Transverse colon (tissue), 4 donors: ENCODE data around the gene DEUP1. TPM values are rescaled to one million over a fixed set of nuclear protein-coding genes. Genes with fewer than 3 reads are reported as not detected.

Experiments
- DNase-seq: peaks from one replicate; pipeline ENCODE4 v3.0.0-alpha.2; 2019
- H3K27ac ChIP-seq, 4 donors: fragments of 200-600 bp; sonication (generic); 2 replicates each; pipeline ENCODE4 v1.5.1; 2016 to 2018; ENCODE audit warnings: inconsistent platforms in 4 of 4
- H3K27me3 ChIP-seq: fragments of 200-600 bp; sonication (generic); 2 replicates; pipeline ENCODE4 v1.5.1; 2017; ENCODE audit warnings: inconsistent platforms
- H3K36me3 ChIP-seq, 4 donors: fragments of 200-600 bp; sonication (generic); 2 replicates each; pipeline ENCODE4 v1.5.1; 2017 to 2019; ENCODE audit warnings: inconsistent platforms in 4 of 4
- H3K4me1 ChIP-seq, 4 donors: fragments of 200-600 bp; sonication (generic); 2 replicates each; pipeline ENCODE4 v1.5.1; 2017 to 2020; ENCODE audit warnings: inconsistent platforms in 4 of 4
- H3K4me3 ChIP-seq, 4 donors: fragments of 200-600 bp; sonication (generic); 1 replicate in 1 of 4; 2 replicates in 3 of 4; pipeline versions ENCODE4 v1.5.1 to v1.6.1; 2017 to 2019; ENCODE audit warnings: inconsistent platforms in 4 of 4
- H3K9me3 ChIP-seq, 2 donors: fragments of 200-600 bp; sonication (generic); 2 replicates each; pipeline ENCODE4 v1.5.1; 2017 to 2019; ENCODE audit warnings: inconsistent platforms in 2 of 2
- CTCF ChIP-seq, 5 experiments: fragments of 200-600 bp in 3 of 5; fragments of 450-650 bp in 2 of 5; sonication (generic) in 3 of 5; IDR thresholded peaks; 1 replicate in 2 of 5; 2 replicates in 3 of 5; pipeline ENCODE4 v1.5.1; 2016 to 2017; ENCODE audit warnings: antibody characterized with exemption in 5 of 5, inconsistent platforms in 3 of 5, mild to moderate bottlenecking in 2 of 5, moderate library complexity in 1 of 5
- EP300 ChIP-seq: sonication (generic); formaldehyde crosslinking; IDR thresholded peaks from one replicate; pipeline ENCODE4 v1.6.1; 2017; ENCODE audit warnings: antibody characterized with exemption, low read depth
- POLR2A ChIP-seq: fragments of 450-650 bp; IDR thresholded peaks from one replicate; pipeline ENCODE4 v1.6.1; 2016; ENCODE audit warnings: antibody characterized with exemption, mild to moderate bottlenecking, moderate library complexity
- POLR2AphosphoS5 ChIP-seq, 3 donors: sonication (generic); formaldehyde crosslinking; IDR thresholded peaks; one replicate each; pipeline ENCODE4 v1.6.1; 2016; ENCODE audit warnings: antibody characterized with exemption in 3 of 3
- WGBS, 2 donors: methylation state at CpG; one replicate each; pipeline ENCODE4 v1.1.5; 2018; ENCODE audit warnings: low coverage in 1 of 2; 5-methylcytosine and 5-hydroxymethylcytosine counted together
- in situ Hi-C, 4 donors: fragments of 200-750 bp; cut with MboI; loops; one replicate each; pipeline versions ENCODE4 v1.15.0 to v1.15.1; 2017; ENCODE audit warnings: low sequenced_read_pairs in 3 of 4, low pct_ligation_motif_present in 1 of 4, low pct_unique_long_range_greater_than_20kb in 1 of 4
- intact Hi-C: fragments of 100-400 bp; cut with DNase I; formaldehyde crosslinking; loops from one replicate; pipeline ENCODE4 v1.15.1; 2023; ENCODE audit warnings: low total_unique reads
- total RNA-seq, 4 donors: library from RNA; depleted of rRNA; stranded (reverse); fragments of >200 nt; gene quantifications; one replicate each; pipeline ENCODE4 v1.1.0, GENCODE V29; 2016

The DEUP1 gene
- total RNA-seq, 4 donors from 2014 or later, result not detected

GRCh38 chr11:93340223-93340622 is 9.7 kb downstream of the DEUP1 start:
- H3K27me3 ChIP-seq, result no peaks in the 10 kb centered on the region
- H3K36me3 ChIP-seq, result no peaks in the 10 kb centered on the region
- WGBS, 2 donors, result 50 to 62% methylated on average over 1 to 2 of the region's 2 CpGs
- no peak overlapping the region for H3K27ac ChIP-seq
- no peak overlapping the region for H3K4me3 ChIP-seq
- no peaks in the 10 kb centered on the region for H3K4me1 ChIP-seq
- in situ Hi-C loops, result no loop called here
- TF ChIP-seq POLR2AphosphoS5 (IDR thresholded peaks at IDR 0.05) (no peak), EP300 (no peak), CTCF (IDR thresholded peaks at IDR 0.05) (no peak), POLR2A (no peak)
- no peaks in the 10 kb centered on the region for H3K9me3 ChIP-seq
- DNase-seq, result no peak
- intact Hi-C loops, result no loop called here

- 82 to 90% methylated on average over 2 of the region's 2 CpGs for WGBS, 2 donors
- Histone ChIP-seq H3K4me1 (no peaks in the 10 kb centered on the region), H3K4me3 (no peak overlapping the region), H3K9me3 (no peaks in the 10 kb centered on the region), H3K36me3 (no peaks in the 10 kb centered on the region), H3K27ac (no peak overlapping the region), H3K27me3 (no peaks in the 10 kb centered on the region)
- TF ChIP-seq CTCF (IDR thresholded peaks at IDR 0.05), result no peak
- no peak for TF ChIP-seq EP300
- TF ChIP-seq POLR2AphosphoS5 (IDR thresholded peaks at IDR 0.05), result no peak
- no peak for TF ChIP-seq POLR2A
- in situ Hi-C loops, result no loop called here
- no peak for DNase-seq
- intact Hi-C loops, result no loop called here
Measured at GRCh38 chr11:93344855-93345333, 14.4 kb downstream of the DEUP1 start.

GRCh38 chr11:93348930-93349329 is 18.4 kb downstream of the DEUP1 start:
- intact Hi-C loops, result no loop called here
- no peak for TF ChIP-seq CTCF (IDR thresholded peaks at IDR 0.05)
- TF ChIP-seq POLR2AphosphoS5 (IDR thresholded peaks at IDR 0.05), result no peak
- no peak for TF ChIP-seq EP300
- TF ChIP-seq POLR2A, result no peak
- 89% methylated on average over 2 of the region's 2 CpGs for WGBS, 2 donors

GRCh38 chr11:93350835-93351234 is 20.3 kb downstream of the DEUP1 start:
- intact Hi-C loops, result no loop called here
- H3K27ac ChIP-seq, result no peak overlapping the region
- DNase-seq, result no peak
- no peak for TF ChIP-seq EP300
- H3K4me3 ChIP-seq, result no peak overlapping the region
- in situ Hi-C loops, result no loop called here
- no peaks in the 10 kb centered on the region for H3K9me3 ChIP-seq
- no peaks in the 10 kb centered on the region for H3K4me1 ChIP-seq
- WGBS, 2 donors, result 88 to 92% methylated on average over 6 of the region's 6 CpGs
- no peaks in the 10 kb centered on the region for H3K27me3 ChIP-seq
- H3K36me3 ChIP-seq, result no peaks in the 10 kb centered on the region

More at GRCh38 chr11:93348930-93349329, 18.4 kb downstream of the DEUP1 start:
- no peaks in the 10 kb centered on the region for H3K4me1 ChIP-seq
- no peaks in the 10 kb centered on the region for H3K36me3 ChIP-seq
- in situ Hi-C loops, result no loop called here
- no peak for DNase-seq
- no peaks in the 10 kb centered on the region for H3K27me3 ChIP-seq
- no peak overlapping the region for H3K4me3 ChIP-seq
- H3K27ac ChIP-seq, result no peak overlapping the region
- no peaks in the 10 kb centered on the region for H3K9me3 ChIP-seq

GRCh38 chr11:93359396-93359795 is 28.9 kb downstream of the DEUP1 start:
- Histone ChIP-seq H3K27me3 (no peaks in the 10 kb centered on the region), H3K4me1 (no peaks in the 10 kb centered on the region), H3K9me3 (peaks cover 7% of the 10 kb centered on the region in 2 donors), H3K27ac (no peak overlapping the region), H3K36me3 (no peaks in the 10 kb centered on the region), H3K4me3 (no peak overlapping the region)
- TF ChIP-seq CTCF (IDR thresholded peaks at IDR 0.05), result no peak
- TF ChIP-seq EP300, result no peak
- no peak for TF ChIP-seq POLR2AphosphoS5 (IDR thresholded peaks at IDR 0.05)
- no peak for TF ChIP-seq POLR2A
- in situ Hi-C loops, result no loop called here
- WGBS, 2 donors, result 80 to 100% methylated on average over 1 of the region's 1 CpG
- intact Hi-C loops, result no loop called here
- no peak for DNase-seq
